ENCODE data around the gene SPSB2. TPM values are rescaled to one million over a fixed set of nuclear protein-coding genes. Genes with fewer than 3 reads are reported as not detected.

Gene SPSB2
- total RNA-seq, 3 donors from 2014 or later, result 9.0 to 13.4 (median 12.7) TPM

- Histone ChIP-seq H3K4me1 (peaks cover 0 to 10% of the 10 kb centered on the region in 2 donors), H3K36me3 (no peaks in the 10 kb centered on the region), H3K9me3 (no peaks in the 10 kb centered on the region), H3K27ac (no peak overlapping the region), H3K4me3 (no peak overlapping the region), H3K27me3 (no peaks in the 10 kb centered on the region)
- no peak for TF ChIP-seq POLR2AphosphoS5 (IDR thresholded peaks at IDR 0.05)
- TF ChIP-seq POLR2A (IDR thresholded peaks at IDR 0.05), result no peak
- TF ChIP-seq CTCF (IDR thresholded peaks at IDR 0.05), result no peak
- intact Hi-C loops (cut with DNase I; ENCODE audit: low total_unique reads), result no loop called here
- no peak for DNase-seq (ENCODE audit: low spot score in 2 of 2)
Observed at GRCh38 chr12:6830999-6831398, 42.1 kb downstream of the SPSB2 start.

- intact Hi-C loops (cut with DNase I; ENCODE audit: low total_unique reads), result no loop called here
- H3K4me3 ChIP-seq, result no peak overlapping the region
- DNase-seq (ENCODE audit: low spot score in 2 of 2), result no peak
- H3K4me1 ChIP-seq, result peaks cover 0 to 10% of the 10 kb centered on the region in 2 donors
- H3K9me3 ChIP-seq, result no peaks in the 10 kb centered on the region
- no peaks in the 10 kb centered on the region for H3K27me3 ChIP-seq
- no peaks in the 10 kb centered on the region for H3K36me3 ChIP-seq
- TF ChIP-seq POLR2A (IDR thresholded peaks at IDR 0.05) (no peak), CTCF (IDR thresholded peaks at IDR 0.05) (no peak), POLR2AphosphoS5 (IDR thresholded peaks at IDR 0.05) (no peak)
- H3K27ac ChIP-seq, result peak overlapping the region in 1 of 2 donors; percentile 11
Observed at GRCh38 chr12:6830286-6830890, 42.7 kb downstream of the SPSB2 start.

- H3K27ac ChIP-seq, result peak overlapping the region; percentile 76 to 89
- H3K27me3 ChIP-seq, result no peaks in the 10 kb centered on the region
- H3K36me3 ChIP-seq, result no peaks in the 10 kb centered on the region
- H3K4me1 ChIP-seq, result peaks cover 0 to 14% of the 10 kb centered on the region in 2 donors
- H3K4me3 ChIP-seq, result peak overlapping the region; percentile 62 to 88 (median 84)
- no peaks in the 10 kb centered on the region for H3K9me3 ChIP-seq
- intact Hi-C loops (cut with DNase I; ENCODE audit: low total_unique reads), result loop anchor here (10.0 kb wide), 1 partner anchor 215 kb away; no protein-coding TSS in a partner anchor
- TF ChIP-seq POLR2AphosphoS5 (IDR thresholded peaks at IDR 0.05) (no peak), CTCF (IDR thresholded peaks at IDR 0.05) (no peak), POLR2A (IDR thresholded peaks at IDR 0.05) (no peak)
- no peak for DNase-seq (ENCODE audit: low spot score in 2 of 2)
Observed at GRCh38 chr12:6829536-6830220, 43.4 kb downstream of the SPSB2 start.

GRCh38 chr12:6828781-6829535 is 44.1 kb downstream of the SPSB2 start:
- Histone ChIP-seq H3K4me3 (peak overlapping the region; percentile 62 to 88 (median 84)), H3K36me3 (no peaks in the 10 kb centered on the region), H3K27ac (peak overlapping the region; percentile 76 to 89), H3K4me1 (peaks cover 0 to 14% of the 10 kb centered on the region in 2 donors), H3K9me3 (no peaks in the 10 kb centered on the region), H3K27me3 (peaks cover 0 to 5% of the 10 kb centered on the region in 2 donors)
- intact Hi-C loops (cut with DNase I; ENCODE audit: low total_unique reads), result loop anchor here (10.0 kb wide), 1 partner anchor 214 kb away; no protein-coding TSS in a partner anchor
- no peak for DNase-seq (ENCODE audit: low spot score in 2 of 2)
- TF ChIP-seq CTCF (IDR thresholded peaks at IDR 0.05), result no peak
- TF ChIP-seq POLR2AphosphoS5 (IDR thresholded peaks at IDR 0.05), result peak in 2 of 3 donors; percentile 4 to 50
- TF ChIP-seq POLR2A (IDR thresholded peaks at IDR 0.05), result peak; percentile 34

Measured in breast epithelium (tissue), 4 donors.